Fibroblast of lung (primary cell): ENCODE measurements around the gene ZNF692. TPM values are rescaled to one million over a fixed set of nuclear protein-coding genes. Genes with fewer than 3 reads are reported as not detected.
"Not testable (repeated sequence)": the region's sequence is repeated elsewhere in the genome, so short reads cannot be mapped to it uniquely, and the experiment has no call there.

Experiments used
- DNase-seq, 2 donors: peaks; one replicate each; pipeline versions ENCODE4 v3.0.0 to v3.0.0-alpha.2; 2010; ENCODE audit warnings: low read depth in 2 of 2
- H2AFZ ChIP-seq: 2 replicates; pipeline ENCODE4 v1.5.1; 2012; ENCODE audit warnings: low read length, control low read depth, inconsistent platforms
- H3K27ac ChIP-seq: 2 replicates; pipeline ENCODE4 v1.5.1; 2011; ENCODE audit warnings: low read length, control low read depth; ENCODE audit not compliant: insufficient read depth
- H3K27me3 ChIP-seq: 2 replicates; pipeline ENCODE4 v1.5.1; 2011; ENCODE audit warnings: mild to moderate bottlenecking, low read length; ENCODE audit not compliant: control insufficient read depth, insufficient read depth
- H3K36me3 ChIP-seq: 2 replicates; pipeline ENCODE4 v1.5.1; 2011; ENCODE audit warnings: low read length; ENCODE audit not compliant: control insufficient read depth, insufficient read depth
- H3K4me1 ChIP-seq: 2 replicates; pipeline ENCODE4 v1.5.1; 2011; ENCODE audit warnings: low read length; ENCODE audit not compliant: control insufficient read depth, insufficient read depth; ENCODE audit errors: extremely low read depth
- H3K4me2 ChIP-seq: 2 replicates; pipeline ENCODE4 v1.5.1; 2011; ENCODE audit warnings: low read length, control low read depth; ENCODE audit not compliant: insufficient read depth; ENCODE audit errors: extremely low read depth
- H3K4me3 ChIP-seq, 4 experiments: fragments of 200-600 bp in 1 of 4; sonication (generic) in 1 of 4; replicated peaks in 1 of 4; 2 replicates each; pipeline ENCODE4 v1.5.1; 2011 to 2016; ENCODE audit warnings: low read length in 4 of 4, low read depth in 3 of 4, mild to moderate bottlenecking in 3 of 4, control low read depth in 2 of 4, inconsistent platforms in 1 of 4, mixed read lengths in 1 of 4; ENCODE audit not compliant: insufficient read depth in 1 of 4; ENCODE audit errors: control extremely low read depth in 1 of 4
- H3K79me2 ChIP-seq: 2 replicates; pipeline ENCODE4 v1.5.1; 2012; ENCODE audit warnings: mild to moderate bottlenecking, low read length, inconsistent platforms; ENCODE audit not compliant: control insufficient read depth, insufficient read depth
- H3K9ac ChIP-seq: 2 replicates; pipeline ENCODE4 v1.5.1; 2011; ENCODE audit warnings: mild to moderate bottlenecking, low read length, control low read depth; ENCODE audit not compliant: insufficient read depth
- H3K9me3 ChIP-seq: 2 replicates; pipeline ENCODE4 v1.5.1; 2012; ENCODE audit warnings: low read depth, low read length; ENCODE audit not compliant: control insufficient read depth, insufficient read depth
- H4K20me1 ChIP-seq: 2 replicates; pipeline ENCODE4 v1.5.1; 2011; ENCODE audit warnings: low read length; ENCODE audit not compliant: control insufficient read depth, insufficient read depth; ENCODE audit errors: extremely low read depth
- EZH2 ChIP-seq: IDR thresholded peaks from 2 replicates; pipeline ENCODE4 v1.5.1; 2012; ENCODE audit warnings: low read length, control low read depth, mild to moderate bottlenecking; ENCODE audit errors: missing control alignments
- polyA plus RNA-seq, 2 donors: library from polyadenylated mRNA; depleted of rRNA in 1 of 2; stranded (reverse) in 1 of 2; unstranded in 1 of 2; fragments of >200 nt; gene quantifications; 2 replicates each; pipeline ENCODE4 v1.2.1, GENCODE V29; 2011 to 2012; ENCODE audit warnings: missing spikeins in 1 of 2
- total RNA-seq: library from RNA; depleted of rRNA; stranded (reverse); fragments of >200 nt; gene quantifications from 2 replicates; pipeline ENCODE4 v1.2.1, GENCODE V29; 2014
- TF ChIP-seq, protein P1 (sequence below), 2 donors: IDR thresholded peaks in 1 of 2; conservative IDR thresholded peaks in 1 of 2; 1 replicate in 1 of 2; 2 replicates in 1 of 2; pipeline ENCODE4 v1.5.1; 2011 to 2012; ENCODE audit warnings: low read length in 2 of 2, control low read depth in 1 of 2, inconsistent platforms in 1 of 2, low read depth in 1 of 2, mild to moderate bottlenecking in 1 of 2

Gene ZNF692
- total and polyA plus RNA-seq, 2 donors (not counting 1 experiment from before 2014, with no cell fraction given), result 7.6 to 16.2 TPM

DNA sequence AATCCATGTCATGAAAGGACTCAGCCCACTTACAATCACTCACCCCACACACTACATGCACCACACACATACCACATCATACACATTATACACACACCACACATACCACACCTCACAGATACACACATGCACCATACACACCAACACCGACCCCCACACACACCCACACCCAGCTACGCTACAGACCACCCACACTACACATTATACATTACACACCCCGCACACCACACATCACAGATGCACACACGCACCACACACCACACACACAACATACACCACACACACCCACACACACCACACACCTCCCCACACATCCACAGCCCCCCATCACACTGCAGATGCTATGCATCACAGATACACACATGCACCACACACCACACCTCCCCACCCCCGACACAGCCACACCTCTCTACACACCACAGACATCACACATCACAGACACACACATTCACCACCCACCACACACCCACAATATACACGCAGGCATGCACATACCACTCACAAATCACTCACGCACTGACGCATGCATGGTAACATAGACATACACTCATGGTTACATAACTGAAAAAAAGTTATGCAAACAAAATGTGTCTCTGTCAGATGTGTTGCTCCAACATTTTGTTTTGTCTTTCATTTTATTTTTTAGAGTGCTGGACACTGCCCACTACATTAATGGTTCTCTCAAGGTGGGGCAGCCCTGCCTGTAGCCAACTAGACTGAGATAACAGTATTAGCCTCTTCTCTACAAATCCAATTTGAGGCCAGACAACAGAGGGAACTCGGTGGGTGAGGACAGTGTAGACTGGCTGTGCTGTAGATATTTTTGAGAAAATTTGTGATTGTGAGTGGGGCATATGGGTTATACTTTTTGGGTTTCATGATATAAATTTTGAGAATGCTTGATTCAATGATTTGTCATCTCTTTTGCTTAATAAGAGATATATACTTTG is 31.9 kb upstream of the ZNF692 start:
- Histone ChIP-seq H3K9me3 (no peaks in the 10 kb centered on the region), H2AFZ (no peak overlapping the region), H3K4me2 (no peak overlapping the region), H4K20me1 (no peaks in the 10 kb centered on the region), H3K79me2 (no peaks in the 10 kb centered on the region), H3K4me1 (no peaks in the 10 kb centered on the region), H3K4me3 (no peak overlapping the region), H3K36me3 (no peaks in the 10 kb centered on the region), H3K27me3 (peaks cover 6% of the 10 kb centered on the region), H3K9ac (no peak overlapping the region), H3K27ac (no peak overlapping the region)
- TF ChIP-seq, protein P1, sequence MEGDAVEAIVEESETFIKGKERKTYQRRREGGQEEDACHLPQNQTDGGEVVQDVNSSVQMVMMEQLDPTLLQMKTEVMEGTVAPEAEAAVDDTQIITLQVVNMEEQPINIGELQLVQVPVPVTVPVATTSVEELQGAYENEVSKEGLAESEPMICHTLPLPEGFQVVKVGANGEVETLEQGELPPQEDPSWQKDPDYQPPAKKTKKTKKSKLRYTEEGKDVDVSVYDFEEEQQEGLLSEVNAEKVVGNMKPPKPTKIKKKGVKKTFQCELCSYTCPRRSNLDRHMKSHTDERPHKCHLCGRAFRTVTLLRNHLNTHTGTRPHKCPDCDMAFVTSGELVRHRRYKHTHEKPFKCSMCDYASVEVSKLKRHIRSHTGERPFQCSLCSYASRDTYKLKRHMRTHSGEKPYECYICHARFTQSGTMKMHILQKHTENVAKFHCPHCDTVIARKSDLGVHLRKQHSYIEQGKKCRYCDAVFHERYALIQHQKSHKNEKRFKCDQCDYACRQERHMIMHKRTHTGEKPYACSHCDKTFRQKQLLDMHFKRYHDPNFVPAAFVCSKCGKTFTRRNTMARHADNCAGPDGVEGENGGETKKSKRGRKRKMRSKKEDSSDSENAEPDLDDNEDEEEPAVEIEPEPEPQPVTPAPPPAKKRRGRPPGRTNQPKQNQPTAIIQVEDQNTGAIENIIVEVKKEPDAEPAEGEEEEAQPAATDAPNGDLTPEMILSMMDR (conservative IDR thresholded peaks at IDR 0.05 in 1 of 2, IDR thresholded peaks at IDR 0.05 in 1 of 2; ENCODE audit: low read depth in 1 of 2, low read length in 2 of 2), result no peak
- no peak for TF ChIP-seq EZH2
- no peak for DNase-seq

DNA sequence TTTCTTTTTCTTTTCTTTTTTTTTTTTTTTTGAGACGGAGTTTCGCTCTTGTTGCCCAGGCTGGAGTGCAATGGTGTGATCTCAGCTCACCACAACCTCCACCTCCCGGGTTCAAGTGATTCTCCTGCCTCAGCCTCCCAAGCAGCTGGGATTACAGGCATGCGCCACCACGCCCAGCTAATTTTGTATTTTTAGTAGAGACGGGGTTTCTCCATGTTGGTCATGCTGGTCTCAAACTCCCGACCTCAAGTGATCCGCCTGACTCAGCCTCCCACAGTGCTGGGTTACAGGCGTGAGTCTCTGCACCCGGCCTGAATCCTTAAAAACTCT is 31.0 kb upstream of the ZNF692 start:
- H3K4me1 ChIP-seq, H3K36me3 ChIP-seq, H3K79me2 ChIP-seq, H3K4me3 ChIP-seq, DNase-seq, H3K4me2 ChIP-seq, H3K9ac ChIP-seq, H3K27ac ChIP-seq, H3K27me3 ChIP-seq, H4K20me1 ChIP-seq, H2AFZ ChIP-seq, H3K9me3 ChIP-seq: not testable (repeated sequence)

GRCh38 chr1:248886237-248886895 is 27.5 kb upstream of the ZNF692 start:
- H3K9me3 ChIP-seq, result no peaks in the 10 kb centered on the region
- H3K27ac ChIP-seq, result no peak overlapping the region
- no peak overlapping the region for H3K4me2 ChIP-seq
- no peaks in the 10 kb centered on the region for H3K27me3 ChIP-seq
- no peaks in the 10 kb centered on the region for H4K20me1 ChIP-seq
- H2AFZ ChIP-seq, result no peak overlapping the region
- peak; percentile 40 to 72 for DNase-seq
- no peaks in the 10 kb centered on the region for H3K4me1 ChIP-seq
- TF ChIP-seq, protein P1 (conservative IDR thresholded peaks at IDR 0.05 in 1 of 2, IDR thresholded peaks at IDR 0.05 in 1 of 2; ENCODE audit: low read depth in 1 of 2, low read length in 2 of 2), result no peak
- no peak for TF ChIP-seq EZH2
- no peaks in the 10 kb centered on the region for H3K36me3 ChIP-seq
- H3K4me3 ChIP-seq, result no peak overlapping the region
- no peak overlapping the region for H3K9ac ChIP-seq
- no peaks in the 10 kb centered on the region for H3K79me2 ChIP-seq
